22Rv1 (cell line): ENCODE data around the gene ACSF3.

Experiments used
- ZFX ChIP-seq: fragments of 450-650 bp; IDR thresholded peaks from 2 replicates; pipeline ENCODE4 v1.6.1; 2017; ENCODE audit warnings: antibody characterized with exemption, borderline replicate concordance
- TF ChIP-seq, protein P1 (sequence below): fragments of 450-650 bp; IDR thresholded peaks from 2 replicates; pipeline ENCODE4 v1.5.1; 2017; ENCODE audit warnings: mild to moderate bottlenecking

DNA sequence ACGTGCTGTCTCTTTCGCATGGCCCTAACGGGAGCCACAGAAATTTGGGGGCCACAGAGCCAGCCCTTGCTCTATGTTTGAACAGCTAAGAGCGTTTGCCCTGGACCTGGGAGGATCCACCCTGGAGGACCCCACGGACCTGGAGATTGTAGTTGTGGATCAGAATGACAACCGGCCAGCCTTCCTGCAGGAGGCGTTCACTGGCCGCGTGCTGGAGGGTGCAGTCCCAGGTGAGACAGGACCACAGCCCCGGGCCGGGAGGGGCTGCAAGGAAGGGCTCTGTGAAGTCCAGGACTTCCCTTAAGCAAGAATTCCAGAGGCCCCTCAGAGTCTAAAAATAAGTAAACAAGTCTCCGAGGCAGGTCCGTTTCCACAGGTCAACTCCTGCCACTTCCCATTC, 89.8 kb downstream of the ACSF3 start:
- TF ChIP-seq, protein P1, sequence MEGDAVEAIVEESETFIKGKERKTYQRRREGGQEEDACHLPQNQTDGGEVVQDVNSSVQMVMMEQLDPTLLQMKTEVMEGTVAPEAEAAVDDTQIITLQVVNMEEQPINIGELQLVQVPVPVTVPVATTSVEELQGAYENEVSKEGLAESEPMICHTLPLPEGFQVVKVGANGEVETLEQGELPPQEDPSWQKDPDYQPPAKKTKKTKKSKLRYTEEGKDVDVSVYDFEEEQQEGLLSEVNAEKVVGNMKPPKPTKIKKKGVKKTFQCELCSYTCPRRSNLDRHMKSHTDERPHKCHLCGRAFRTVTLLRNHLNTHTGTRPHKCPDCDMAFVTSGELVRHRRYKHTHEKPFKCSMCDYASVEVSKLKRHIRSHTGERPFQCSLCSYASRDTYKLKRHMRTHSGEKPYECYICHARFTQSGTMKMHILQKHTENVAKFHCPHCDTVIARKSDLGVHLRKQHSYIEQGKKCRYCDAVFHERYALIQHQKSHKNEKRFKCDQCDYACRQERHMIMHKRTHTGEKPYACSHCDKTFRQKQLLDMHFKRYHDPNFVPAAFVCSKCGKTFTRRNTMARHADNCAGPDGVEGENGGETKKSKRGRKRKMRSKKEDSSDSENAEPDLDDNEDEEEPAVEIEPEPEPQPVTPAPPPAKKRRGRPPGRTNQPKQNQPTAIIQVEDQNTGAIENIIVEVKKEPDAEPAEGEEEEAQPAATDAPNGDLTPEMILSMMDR, result no peak
- TF ChIP-seq ZFX, result no peak
